HEK293 (cell line): ENCODE data around the gene TNFRSF21.

ENCODE experiments used
- CTCF ChIA-PET: fragments of 350-600 bp; formaldehyde crosslinking; extraction: SDS; loops from one replicate; lab custom pipeline; 2021; ENCODE audit warnings: antibody characterized with exemption; lab: Yijun Ruan, JAX
- POLR2A ChIA-PET: fragments of 300-600 bp; formaldehyde crosslinking; extraction: SDS; loops from one replicate; lab custom pipeline; 2020; ENCODE audit warnings: antibody characterized with exemption, inconsistent platforms; lab: Yijun Ruan, JAX
- H3K27ac ChIP-seq: fragments of 200-500 bp; sonication (Bioruptor generic); 2 replicates; pipeline ENCODE4 v1.5.1; 2014; ENCODE audit warnings: low read depth, low read length, control low read depth, inconsistent platforms; ENCODE audit errors: extremely low read depth
- H3K36me3 ChIP-seq, 2 experiments: fragments of 200-500 bp in 1 of 2; sonication (Bioruptor generic) in 1 of 2; 1 replicate in 1 of 2; 2 replicates in 1 of 2; pipeline ENCODE4 v1.5.1; 2014 to 2017; ENCODE audit warnings: inconsistent platforms in 2 of 2, low read length in 2 of 2; ENCODE audit not compliant: control insufficient read depth in 2 of 2, insufficient read depth in 1 of 2
- H3K4me1 ChIP-seq: fragments of 200-500 bp; sonication (Bioruptor generic); 2 replicates; pipeline ENCODE4 v1.5.1; 2014; ENCODE audit warnings: mild to moderate bottlenecking, low read length, inconsistent platforms; ENCODE audit not compliant: control insufficient read depth, insufficient read depth
- H3K4me3 ChIP-seq: 2 replicates; pipeline ENCODE4 v1.5.1; 2011; ENCODE audit warnings: low read depth, mild to moderate bottlenecking, control low read depth, low read length, moderate library complexity
- H3K9me3 ChIP-seq: fragments of 200-500 bp; sonication (Bioruptor generic); 2 replicates; pipeline ENCODE4 v1.5.1; 2014; ENCODE audit warnings: low read depth, low read length, inconsistent platforms; ENCODE audit not compliant: control insufficient read depth, insufficient read depth
- BCL11A ChIP-seq: fragments of 450-650 bp; formaldehyde crosslinking; IDR thresholded peaks from 2 replicates; pipeline ENCODE4 v1.5.1; 2016; ENCODE audit warnings: low read depth, missing biosample characterization, missing genetic modification characterization
- GLIS1 ChIP-seq: fragments of 450-650 bp; formaldehyde crosslinking; IDR thresholded peaks from 2 replicates; pipeline ENCODE4 v1.5.1; 2016; ENCODE audit warnings: missing biosample characterization, missing genetic modification characterization
- HOXC10 ChIP-seq: sonication (generic); formaldehyde crosslinking; IDR thresholded peaks from 2 replicates; pipeline ENCODE4 v1.8.1; 2023; ENCODE audit warnings: mild to moderate bottlenecking, missing genetic modification reagents
- KLF7 ChIP-seq: fragments of 450-650 bp; formaldehyde crosslinking; IDR thresholded peaks from 2 replicates; pipeline ENCODE4 v1.5.1; 2016; ENCODE audit warnings: missing biosample characterization, missing genetic modification characterization, borderline replicate concordance
- SETDB1 ChIP-seq: IDR thresholded peaks from one replicate; pipeline ENCODE4 v1.6.1; 2017; ENCODE audit warnings: mild to moderate bottlenecking, low read length, moderate library complexity, mixed read lengths; ENCODE audit not compliant: insufficient read length
- SP7 ChIP-seq: fragments of 450-650 bp; formaldehyde crosslinking; IDR thresholded peaks from 2 replicates; pipeline ENCODE4 v1.5.1; 2016; ENCODE audit warnings: missing biosample characterization, missing genetic modification characterization
- ZFP3 ChIP-seq: fragments of 450-650 bp; formaldehyde crosslinking; IDR thresholded peaks from 2 replicates; pipeline ENCODE4 v1.5.1; 2016; ENCODE audit warnings: low read depth, missing biosample characterization, missing genetic modification characterization
- ZNF121 ChIP-seq: fragments of 450-650 bp; formaldehyde crosslinking; IDR thresholded peaks from 2 replicates; pipeline ENCODE4 v1.5.1; 2016; ENCODE audit warnings: missing biosample characterization, missing genetic modification characterization
- ZNF266 ChIP-seq: fragments of 450-650 bp; formaldehyde crosslinking; IDR thresholded peaks from 2 replicates; pipeline ENCODE4 v1.5.1; 2016; ENCODE audit warnings: missing biosample characterization, missing genetic modification characterization, low read depth
- ZNF341 ChIP-seq: fragments of 450-650 bp; formaldehyde crosslinking; IDR thresholded peaks from 2 replicates; pipeline ENCODE4; 2016; ENCODE audit warnings: low read depth, missing biosample characterization, missing genetic modification characterization
- ZNF366 ChIP-seq: fragments of 450-650 bp; formaldehyde crosslinking; conservative IDR thresholded peaks from 2 replicates; pipeline ENCODE4 v1.5.1; 2016; ENCODE audit warnings: missing biosample characterization, missing genetic modification characterization
- ZNF404 ChIP-seq: fragments of 450-650 bp; formaldehyde crosslinking; IDR thresholded peaks from 2 replicates; pipeline ENCODE4 v1.5.1; 2017; ENCODE audit warnings: missing biosample characterization, missing genetic modification characterization
- ZNF530 ChIP-seq: fragments of 450-650 bp; formaldehyde crosslinking; IDR thresholded peaks from 2 replicates; pipeline ENCODE4 v1.5.1; 2016; ENCODE audit warnings: low read depth, missing biosample characterization, missing genetic modification characterization
- ZNF560 ChIP-seq: fragments of 450-650 bp; formaldehyde crosslinking; IDR thresholded peaks from 2 replicates; pipeline ENCODE4 v1.5.1; 2017; ENCODE audit warnings: missing biosample characterization, missing genetic modification characterization, borderline replicate concordance
- TF ChIP-seq, protein P1 (sequence below): fragments of 450-650 bp; formaldehyde crosslinking; IDR thresholded peaks from 2 replicates; pipeline ENCODE4 v1.5.1; 2017; ENCODE audit warnings: missing biosample characterization, missing genetic modification characterization
- TF ChIP-seq, protein P2 (sequence below): fragments of 450-650 bp; IDR thresholded peaks from 2 replicates; pipeline ENCODE4 v1.5.1; 2018; ENCODE audit warnings: missing biosample characterization, mild to moderate bottlenecking, missing genetic modification characterization
- TF ChIP-seq, protein P3 (sequence below): fragments of 450-650 bp; formaldehyde crosslinking; IDR thresholded peaks from 2 replicates; pipeline ENCODE4 v1.5.1; 2016; ENCODE audit warnings: missing biosample characterization, missing genetic modification characterization
- TF ChIP-seq, protein P4 (sequence below): fragments of 450-650 bp; formaldehyde crosslinking; IDR thresholded peaks from 2 replicates; pipeline ENCODE4 v1.5.1; 2016; ENCODE audit warnings: missing biosample characterization, missing genetic modification characterization, borderline replicate concordance
- TF ChIP-seq, protein P5 (sequence below): fragments of 450-650 bp; formaldehyde crosslinking; IDR thresholded peaks from 2 replicates; pipeline ENCODE4 v1.5.1; 2017; ENCODE audit warnings: missing biosample characterization, missing genetic modification characterization

Gene TNFRSF21

DNA sequence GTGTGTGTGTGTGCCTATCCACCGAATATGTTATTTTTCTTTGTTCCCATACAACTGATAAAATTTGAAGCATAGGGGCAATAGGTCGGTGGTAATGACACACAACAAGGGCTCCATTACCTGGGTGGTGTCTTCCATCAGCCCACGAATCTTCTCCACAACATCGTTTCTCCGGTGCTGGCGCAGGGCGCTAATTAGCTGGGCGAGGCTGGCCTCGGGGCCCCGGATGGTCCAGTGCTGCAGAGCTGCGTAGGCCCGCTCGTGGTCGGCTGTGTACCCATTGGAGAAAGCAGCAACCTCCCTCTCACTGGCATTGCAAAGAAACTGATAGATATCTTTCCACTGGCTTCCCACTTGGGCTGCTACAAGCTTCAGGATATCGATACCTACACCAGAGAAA, 56.6 kb downstream of the TNFRSF21 start:
- H3K36me3 ChIP-seq, result peaks cover 8 to 19% of the 10 kb centered on the region in 2 experiments
- ChIA-PET CTCF (interaction anchor here (0.5 to 1.7 kb wide), 2 partner anchors 12 to 15 kb away, joined by 3 to 4 read pairs; no protein-coding TSS in a partner anchor), POLR2A (no interaction called here)
- H3K9me3 ChIP-seq, result no peaks in the 10 kb centered on the region
- no peaks in the 10 kb centered on the region; the same call in 1 of the 2 replicates for H3K4me1 ChIP-seq
- no peak overlapping the region for H3K27ac ChIP-seq
- TF ChIP-seq ZNF560 (tag by site-specific recombination), result no peak
- no peak for TF ChIP-seq ZNF366 (tag by site-specific recombination)
- TF ChIP-seq ZNF266, result no peak
- no peak overlapping the region for H3K4me3 ChIP-seq

DNA sequence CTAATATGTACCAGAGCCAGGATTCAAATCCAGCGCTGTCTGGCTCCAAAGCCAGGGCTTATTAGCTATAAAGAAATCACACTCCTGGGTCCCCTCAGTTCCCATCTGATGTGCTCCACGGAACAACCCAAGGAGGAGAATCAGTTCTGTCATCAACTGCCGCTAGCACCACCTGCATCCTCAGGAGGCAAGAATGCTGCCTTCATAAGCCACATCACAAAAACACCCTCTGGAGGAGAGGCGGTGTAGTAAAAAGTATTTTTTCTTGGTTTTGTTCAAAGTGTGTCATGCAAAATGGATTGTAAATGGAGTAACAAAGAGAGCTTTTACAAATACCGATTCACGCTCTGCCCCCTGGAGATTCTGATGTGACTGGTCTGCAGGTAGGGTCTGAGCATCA, 57.1 kb downstream of the TNFRSF21 start:
- Histone ChIP-seq H3K27ac (no peak overlapping the region), H3K36me3 (peaks cover 5 to 19% of the 10 kb centered on the region in 2 experiments), H3K4me3 (no peak overlapping the region), H3K9me3 (no peaks in the 10 kb centered on the region), H3K4me1 (peaks cover 1% of the 10 kb centered on the region; the same call in 1 of the 2 replicates)
- ChIA-PET POLR2A (no interaction called here), CTCF (interaction anchor here (1.6 to 1.7 kb wide), 2 partner anchors 11 to 15 kb away, joined by 3 to 4 read pairs; no protein-coding TSS in a partner anchor)
- TF ChIP-seq BCL11A (tag by site-specific recombination) (no peak), SP7 (no peak), HOXC10 (CRISPR knock-in tag) (no peak), ZFP3 (tag by site-specific recombination) (no peak), ZNF341 (no peak), KLF7 (no peak), SETDB1 (no peak), ZNF404 (tag by site-specific recombination) (no peak), ZNF530 (tag by site-specific recombination) (no peak), GLIS1 (tag by site-specific recombination) (no peak), ZNF121 (tag by site-specific recombination) (no peak)
- TF ChIP-seq, protein P1, sequence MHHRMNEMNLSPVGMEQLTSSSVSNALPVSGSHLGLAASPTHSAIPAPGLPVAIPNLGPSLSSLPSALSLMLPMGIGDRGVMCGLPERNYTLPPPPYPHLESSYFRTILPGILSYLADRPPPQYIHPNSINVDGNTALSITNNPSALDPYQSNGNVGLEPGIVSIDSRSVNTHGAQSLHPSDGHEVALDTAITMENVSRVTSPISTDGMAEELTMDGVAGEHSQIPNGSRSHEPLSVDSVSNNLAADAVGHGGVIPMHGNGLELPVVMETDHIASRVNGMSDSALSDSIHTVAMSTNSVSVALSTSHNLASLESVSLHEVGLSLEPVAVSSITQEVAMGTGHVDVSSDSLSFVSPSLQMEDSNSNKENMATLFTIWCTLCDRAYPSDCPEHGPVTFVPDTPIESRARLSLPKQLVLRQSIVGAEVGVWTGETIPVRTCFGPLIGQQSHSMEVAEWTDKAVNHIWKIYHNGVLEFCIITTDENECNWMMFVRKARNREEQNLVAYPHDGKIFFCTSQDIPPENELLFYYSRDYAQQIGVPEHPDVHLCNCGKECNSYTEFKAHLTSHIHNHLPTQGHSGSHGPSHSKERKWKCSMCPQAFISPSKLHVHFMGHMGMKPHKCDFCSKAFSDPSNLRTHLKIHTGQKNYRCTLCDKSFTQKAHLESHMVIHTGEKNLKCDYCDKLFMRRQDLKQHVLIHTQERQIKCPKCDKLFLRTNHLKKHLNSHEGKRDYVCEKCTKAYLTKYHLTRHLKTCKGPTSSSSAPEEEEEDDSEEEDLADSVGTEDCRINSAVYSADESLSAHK (tag by site-specific recombination), result no peak
- TF ChIP-seq, protein P2, sequence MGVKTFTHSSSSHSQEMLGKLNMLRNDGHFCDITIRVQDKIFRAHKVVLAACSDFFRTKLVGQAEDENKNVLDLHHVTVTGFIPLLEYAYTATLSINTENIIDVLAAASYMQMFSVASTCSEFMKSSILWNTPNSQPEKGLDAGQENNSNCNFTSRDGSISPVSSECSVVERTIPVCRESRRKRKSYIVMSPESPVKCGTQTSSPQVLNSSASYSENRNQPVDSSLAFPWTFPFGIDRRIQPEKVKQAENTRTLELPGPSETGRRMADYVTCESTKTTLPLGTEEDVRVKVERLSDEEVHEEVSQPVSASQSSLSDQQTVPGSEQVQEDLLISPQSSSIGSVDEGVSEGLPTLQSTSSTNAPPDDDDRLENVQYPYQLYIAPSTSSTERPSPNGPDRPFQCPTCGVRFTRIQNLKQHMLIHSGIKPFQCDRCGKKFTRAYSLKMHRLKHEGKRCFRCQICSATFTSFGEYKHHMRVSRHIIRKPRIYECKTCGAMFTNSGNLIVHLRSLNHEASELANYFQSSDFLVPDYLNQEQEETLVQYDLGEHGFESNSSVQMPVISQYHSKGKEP (tag by site-specific recombination), result no peak
- TF ChIP-seq, protein P3, sequence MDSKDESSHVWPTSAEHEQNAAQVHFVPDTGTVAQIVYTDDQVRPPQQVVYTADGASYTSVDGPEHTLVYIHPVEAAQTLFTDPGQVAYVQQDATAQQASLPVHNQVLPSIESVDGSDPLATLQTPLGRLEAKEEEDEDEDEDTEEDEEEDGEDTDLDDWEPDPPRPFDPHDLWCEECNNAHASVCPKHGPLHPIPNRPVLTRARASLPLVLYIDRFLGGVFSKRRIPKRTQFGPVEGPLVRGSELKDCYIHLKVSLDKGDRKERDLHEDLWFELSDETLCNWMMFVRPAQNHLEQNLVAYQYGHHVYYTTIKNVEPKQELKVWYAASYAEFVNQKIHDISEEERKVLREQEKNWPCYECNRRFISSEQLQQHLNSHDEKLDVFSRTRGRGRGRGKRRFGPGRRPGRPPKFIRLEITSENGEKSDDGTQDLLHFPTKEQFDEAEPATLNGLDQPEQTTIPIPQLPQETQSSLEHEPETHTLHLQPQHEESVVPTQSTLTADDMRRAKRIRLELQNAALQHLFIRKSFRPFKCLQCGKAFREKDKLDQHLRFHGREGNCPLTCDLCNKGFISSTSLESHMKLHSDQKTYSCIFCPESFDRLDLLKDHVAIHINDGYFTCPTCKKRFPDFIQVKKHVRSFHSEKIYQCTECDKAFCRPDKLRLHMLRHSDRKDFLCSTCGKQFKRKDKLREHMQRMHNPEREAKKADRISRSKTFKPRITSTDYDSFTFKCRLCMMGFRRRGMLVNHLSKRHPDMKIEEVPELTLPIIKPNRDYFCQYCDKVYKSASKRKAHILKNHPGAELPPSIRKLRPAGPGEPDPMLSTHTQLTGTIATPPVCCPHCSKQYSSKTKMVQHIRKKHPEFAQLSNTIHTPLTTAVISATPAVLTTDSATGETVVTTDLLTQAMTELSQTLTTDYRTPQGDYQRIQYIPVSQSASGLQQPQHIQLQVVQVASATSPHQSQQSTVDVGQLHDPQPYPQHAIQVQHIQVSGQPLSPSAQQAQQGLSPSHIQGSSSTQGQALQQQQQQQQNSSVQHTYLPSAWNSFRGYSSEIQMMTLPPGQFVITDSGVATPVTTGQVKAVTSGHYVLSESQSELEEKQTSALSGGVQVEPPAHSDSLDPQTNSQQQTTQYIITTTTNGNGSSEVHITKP, result no peak
- TF ChIP-seq, protein P4, sequence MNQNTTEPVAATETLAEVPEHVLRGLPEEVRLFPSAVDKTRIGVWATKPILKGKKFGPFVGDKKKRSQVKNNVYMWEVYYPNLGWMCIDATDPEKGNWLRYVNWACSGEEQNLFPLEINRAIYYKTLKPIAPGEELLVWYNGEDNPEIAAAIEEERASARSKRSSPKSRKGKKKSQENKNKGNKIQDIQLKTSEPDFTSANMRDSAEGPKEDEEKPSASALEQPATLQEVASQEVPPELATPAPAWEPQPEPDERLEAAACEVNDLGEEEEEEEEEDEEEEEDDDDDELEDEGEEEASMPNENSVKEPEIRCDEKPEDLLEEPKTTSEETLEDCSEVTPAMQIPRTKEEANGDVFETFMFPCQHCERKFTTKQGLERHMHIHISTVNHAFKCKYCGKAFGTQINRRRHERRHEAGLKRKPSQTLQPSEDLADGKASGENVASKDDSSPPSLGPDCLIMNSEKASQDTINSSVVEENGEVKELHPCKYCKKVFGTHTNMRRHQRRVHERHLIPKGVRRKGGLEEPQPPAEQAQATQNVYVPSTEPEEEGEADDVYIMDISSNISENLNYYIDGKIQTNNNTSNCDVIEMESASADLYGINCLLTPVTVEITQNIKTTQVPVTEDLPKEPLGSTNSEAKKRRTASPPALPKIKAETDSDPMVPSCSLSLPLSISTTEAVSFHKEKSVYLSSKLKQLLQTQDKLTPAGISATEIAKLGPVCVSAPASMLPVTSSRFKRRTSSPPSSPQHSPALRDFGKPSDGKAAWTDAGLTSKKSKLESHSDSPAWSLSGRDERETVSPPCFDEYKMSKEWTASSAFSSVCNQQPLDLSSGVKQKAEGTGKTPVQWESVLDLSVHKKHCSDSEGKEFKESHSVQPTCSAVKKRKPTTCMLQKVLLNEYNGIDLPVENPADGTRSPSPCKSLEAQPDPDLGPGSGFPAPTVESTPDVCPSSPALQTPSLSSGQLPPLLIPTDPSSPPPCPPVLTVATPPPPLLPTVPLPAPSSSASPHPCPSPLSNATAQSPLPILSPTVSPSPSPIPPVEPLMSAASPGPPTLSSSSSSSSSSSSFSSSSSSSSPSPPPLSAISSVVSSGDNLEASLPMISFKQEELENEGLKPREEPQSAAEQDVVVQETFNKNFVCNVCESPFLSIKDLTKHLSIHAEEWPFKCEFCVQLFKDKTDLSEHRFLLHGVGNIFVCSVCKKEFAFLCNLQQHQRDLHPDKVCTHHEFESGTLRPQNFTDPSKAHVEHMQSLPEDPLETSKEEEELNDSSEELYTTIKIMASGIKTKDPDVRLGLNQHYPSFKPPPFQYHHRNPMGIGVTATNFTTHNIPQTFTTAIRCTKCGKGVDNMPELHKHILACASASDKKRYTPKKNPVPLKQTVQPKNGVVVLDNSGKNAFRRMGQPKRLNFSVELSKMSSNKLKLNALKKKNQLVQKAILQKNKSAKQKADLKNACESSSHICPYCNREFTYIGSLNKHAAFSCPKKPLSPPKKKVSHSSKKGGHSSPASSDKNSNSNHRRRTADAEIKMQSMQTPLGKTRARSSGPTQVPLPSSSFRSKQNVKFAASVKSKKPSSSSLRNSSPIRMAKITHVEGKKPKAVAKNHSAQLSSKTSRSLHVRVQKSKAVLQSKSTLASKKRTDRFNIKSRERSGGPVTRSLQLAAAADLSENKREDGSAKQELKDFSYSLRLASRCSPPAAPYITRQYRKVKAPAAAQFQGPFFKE (tag by site-specific recombination), result no peak
- TF ChIP-seq, protein P5, sequence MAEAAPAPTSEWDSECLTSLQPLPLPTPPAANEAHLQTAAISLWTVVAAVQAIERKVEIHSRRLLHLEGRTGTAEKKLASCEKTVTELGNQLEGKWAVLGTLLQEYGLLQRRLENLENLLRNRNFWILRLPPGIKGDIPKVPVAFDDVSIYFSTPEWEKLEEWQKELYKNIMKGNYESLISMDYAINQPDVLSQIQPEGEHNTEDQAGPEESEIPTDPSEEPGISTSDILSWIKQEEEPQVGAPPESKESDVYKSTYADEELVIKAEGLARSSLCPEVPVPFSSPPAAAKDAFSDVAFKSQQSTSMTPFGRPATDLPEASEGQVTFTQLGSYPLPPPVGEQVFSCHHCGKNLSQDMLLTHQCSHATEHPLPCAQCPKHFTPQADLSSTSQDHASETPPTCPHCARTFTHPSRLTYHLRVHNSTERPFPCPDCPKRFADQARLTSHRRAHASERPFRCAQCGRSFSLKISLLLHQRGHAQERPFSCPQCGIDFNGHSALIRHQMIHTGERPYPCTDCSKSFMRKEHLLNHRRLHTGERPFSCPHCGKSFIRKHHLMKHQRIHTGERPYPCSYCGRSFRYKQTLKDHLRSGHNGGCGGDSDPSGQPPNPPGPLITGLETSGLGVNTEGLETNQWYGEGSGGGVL (tag by site-specific recombination), result no peak
